HEK293T (cell line): ENCODE results near the gene MIDN.

Source experiments
- BHLHE40 ChIP-seq: fragments of 450-650 bp; IDR thresholded peaks from 2 replicates; pipeline ENCODE4 v1.6.1; 2016; ENCODE audit warnings: mild to moderate bottlenecking, moderate library complexity, borderline replicate concordance
- CTBP1 ChIP-seq: fragments of 450-650 bp; IDR thresholded peaks from 2 replicates; pipeline ENCODE4 v1.6.1; 2016; ENCODE audit warnings: borderline replicate concordance
- ELF4 ChIP-seq: fragments of 450-650 bp; IDR thresholded peaks from 2 replicates; pipeline ENCODE4 v1.6.1; 2017; ENCODE audit warnings: antibody characterized with exemption
- FOXA1 ChIP-seq: fragments of 450-650 bp; IDR thresholded peaks from 2 replicates; pipeline ENCODE4 v1.6.1; 2016; ENCODE audit warnings: mild to moderate bottlenecking
- FOXM1 ChIP-seq: fragments of 450-650 bp; IDR thresholded peaks from 2 replicates; pipeline ENCODE4 v1.6.1; 2017; ENCODE audit warnings: mild to moderate bottlenecking, borderline replicate concordance
- HDGF ChIP-seq: fragments of 450-650 bp; IDR thresholded peaks from 2 replicates; pipeline ENCODE4 v1.6.1; 2017; ENCODE audit warnings: antibody characterized with exemption, borderline replicate concordance
- LEF1 ChIP-seq: fragments of 450-650 bp; IDR thresholded peaks from 2 replicates; pipeline ENCODE4 v1.6.1; 2017; ENCODE audit warnings: mild to moderate bottlenecking, borderline replicate concordance
- PKNOX1 ChIP-seq: fragments of 450-650 bp; IDR thresholded peaks from 2 replicates; pipeline ENCODE4 v1.6.1; 2016
- SP1 ChIP-seq: fragments of 450-650 bp; IDR thresholded peaks from 2 replicates; pipeline ENCODE4 v1.6.1; 2017
- SUZ12 ChIP-seq: fragments of 450-650 bp; IDR thresholded peaks from 2 replicates; pipeline ENCODE4 v1.6.1; 2016; ENCODE audit warnings: mild to moderate bottlenecking
- TARDBP ChIP-seq: fragments of 450-650 bp; IDR thresholded peaks from 2 replicates; pipeline ENCODE4 v1.6.1; 2016
- ZNF384 ChIP-seq: fragments of 450-650 bp; IDR thresholded peaks from 2 replicates; pipeline ENCODE4 v1.6.1; 2016

- TF ChIP-seq SP1 (no peak), TARDBP (no peak), SUZ12 (no peak), FOXA1 (no peak), BHLHE40 (no peak), CTBP1 (no peak), FOXM1 (no peak), LEF1 (no peak), HDGF (no peak), PKNOX1 (no peak), ZNF384 (no peak), ELF4 (no peak)
Measured at GRCh38 chr19:1300744-1301490, 52.5 kb downstream of the MIDN start.
